T-helper 2 cell treated with Interferon-gamma antibody and Interleukin-4, amounts not matched to agents 5 μg/mL and 100 μg/mL, for 36 hours (primary cell): ENCODE data around the gene CASP1.
"Not testable (repeated sequence)": the region's sequence is repeated elsewhere in the genome, so short reads cannot be mapped to it uniquely, and the experiment has no call there.

ENCODE experiments used
- DNase-seq: peaks from one replicate; pipeline ENCODE4 v3.0.0; 2021; ENCODE audit warnings: low spot score
- H3K27ac Mint-ChIP-seq: one replicate; pipeline ENCODE4 v1.8.0; 2021; ENCODE audit warnings: mild to moderate bottlenecking, mixed read lengths
- H3K27me3 Mint-ChIP-seq: one replicate; pipeline ENCODE4 v1.8.0; 2021; ENCODE audit warnings: low read depth, mixed read lengths
- H3K36me3 Mint-ChIP-seq: one replicate; pipeline ENCODE4 v1.8.0; 2021; ENCODE audit warnings: low read depth, mixed read lengths
- H3K4me1 Mint-ChIP-seq: one replicate; pipeline ENCODE4 v1.8.0; 2021; ENCODE audit warnings: low read depth, mixed read lengths
- H3K4me3 Mint-ChIP-seq: one replicate; pipeline ENCODE4 v1.8.0; 2022; ENCODE audit warnings: mild to moderate bottlenecking, moderate library complexity, mixed read lengths
- H3K9me3 Mint-ChIP-seq: one replicate; pipeline ENCODE4 v1.8.0; 2021; ENCODE audit warnings: mixed read lengths

The CASP1 gene

DNA sequence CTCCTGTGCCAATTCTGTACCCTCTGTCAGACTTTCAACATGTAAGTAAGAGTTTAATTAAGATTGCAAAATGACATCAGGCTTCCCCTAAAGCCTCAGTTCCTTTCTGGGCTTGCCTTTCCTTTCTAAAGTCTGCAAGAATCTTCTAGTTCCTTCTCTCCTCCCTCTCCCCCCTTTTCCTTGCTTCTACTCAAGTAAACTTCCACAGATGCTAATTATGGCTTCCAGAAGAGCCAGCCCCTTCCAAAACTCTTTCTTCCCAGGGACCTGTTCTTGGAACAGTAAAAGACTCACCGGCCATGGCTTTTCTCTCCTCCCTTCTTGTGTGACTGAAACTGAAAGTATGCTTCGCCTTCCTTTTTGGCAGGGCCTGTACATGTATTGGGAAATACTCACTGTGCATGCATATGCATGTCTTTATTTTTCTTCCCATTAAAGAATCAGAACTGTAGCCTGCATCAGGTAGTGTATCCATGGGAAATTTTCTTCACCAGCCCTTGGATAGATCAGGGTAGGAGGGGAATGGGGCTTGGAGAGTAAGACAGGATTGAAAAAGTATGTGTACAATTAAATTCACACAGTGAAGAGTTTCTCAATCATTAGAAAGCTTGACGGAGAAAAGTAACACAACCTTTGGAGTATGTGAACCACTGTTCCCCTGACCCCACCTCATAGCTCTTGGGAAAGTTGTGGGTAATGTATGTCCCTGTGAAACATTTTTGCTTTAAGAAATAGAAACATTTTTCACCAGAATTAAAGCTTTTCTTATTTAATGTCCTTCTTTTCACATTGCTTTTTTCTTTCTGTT is at the start of gene CASP1:
Gene CASP1, minus strand, starts transcription at position 332 of the 808 bp plus-strand sequence. Its CDS starts 31 bp downstream, at position 301.
- Mint-ChIP-seq H3K4me3 (peak within 1 kb of the TSS; percentile 93), H3K36me3 (peaks cover 52% of the 10 kb centered on the region), H3K9me3 (no peaks in the 10 kb centered on the region), H3K4me1 (peaks cover 30% of the 10 kb centered on the region), H3K27ac (peak within 1 kb of the TSS; percentile 92), H3K27me3 (no peaks in the 10 kb centered on the region)
- peak; percentile 22 for DNase-seq

DNA sequence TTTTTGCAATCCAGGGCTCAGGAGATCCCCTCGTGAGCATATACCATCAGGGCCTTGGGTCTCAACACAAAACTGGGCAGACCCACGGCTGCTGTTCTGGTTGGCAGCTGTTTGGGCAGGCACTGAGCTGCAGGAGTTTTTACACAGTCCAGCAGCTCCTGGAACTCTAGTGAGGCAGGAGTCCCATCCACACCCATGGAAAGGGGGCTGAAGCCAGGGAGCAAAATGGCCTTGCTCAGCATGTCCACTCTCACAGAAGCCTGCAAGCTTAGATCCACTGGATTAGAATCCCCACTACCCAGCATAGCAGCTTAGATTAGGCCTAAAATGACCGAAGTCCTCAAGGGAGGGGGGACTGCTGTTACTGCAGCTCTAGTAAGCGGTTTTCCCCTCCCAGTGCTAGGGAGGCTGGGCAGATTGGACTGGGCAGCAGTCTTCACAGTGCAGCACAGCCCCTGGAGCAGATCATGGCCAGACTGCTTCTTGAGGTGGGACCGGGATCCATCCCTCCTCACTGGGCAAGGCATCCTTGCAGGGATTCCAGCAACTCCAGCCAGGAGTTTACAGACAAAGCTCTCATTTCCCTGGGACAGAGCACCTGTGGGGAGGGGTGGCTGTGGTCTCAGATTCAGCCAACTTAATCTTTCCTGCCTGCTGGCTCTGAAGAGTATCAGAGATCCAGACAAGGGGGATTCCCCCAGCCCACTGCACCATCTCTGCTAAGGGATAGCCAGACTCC is 46.6 kb upstream of the CASP1 start:
- Mint-ChIP-seq H3K9me3 (no peaks in the 10 kb centered on the region), H3K4me1 (peaks cover 12% of the 10 kb centered on the region), H3K36me3 (no peaks in the 10 kb centered on the region), H3K4me3 (no peak overlapping the region), H3K27me3 (peaks cover 32% of the 10 kb centered on the region), H3K27ac (no peak overlapping the region)
- DNase-seq, result no peak

DNA sequence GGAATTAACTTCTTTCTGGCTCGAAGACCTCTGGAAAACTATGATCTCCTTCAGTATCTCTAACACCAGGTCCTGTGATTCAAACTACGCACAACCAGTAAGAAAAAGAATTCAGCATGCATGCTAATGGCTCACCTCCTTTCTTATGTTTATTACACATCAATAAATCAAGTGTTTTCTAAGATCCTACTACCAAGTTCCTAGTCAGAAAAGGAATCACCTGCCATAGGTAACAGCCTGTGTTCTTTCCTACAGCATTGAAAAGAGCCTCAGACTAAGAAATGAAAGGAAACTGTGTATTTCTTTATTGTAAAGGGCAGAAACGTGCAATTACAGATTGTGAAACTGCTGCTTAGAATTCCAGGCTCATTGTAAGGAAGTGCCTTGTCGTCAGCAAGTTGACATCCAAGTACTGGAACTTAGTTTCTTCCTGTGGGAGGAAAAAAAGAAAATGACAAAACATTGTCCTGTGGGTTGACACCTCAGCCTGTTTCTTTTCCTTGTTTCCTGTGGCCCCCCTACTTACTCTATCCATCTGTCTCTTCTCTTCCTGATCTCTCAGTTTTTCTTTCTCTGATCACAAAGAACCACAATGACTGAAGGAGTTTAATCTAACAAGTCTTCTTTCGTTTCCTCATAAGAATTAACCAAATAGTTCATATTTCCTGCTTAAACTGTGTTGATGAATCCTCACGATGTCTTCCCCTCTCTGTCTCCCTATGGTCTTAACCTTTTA is 45.4 kb upstream of the CASP1 start:
- H3K9me3 Mint-ChIP-seq, H3K27ac Mint-ChIP-seq, H3K36me3 Mint-ChIP-seq, DNase-seq: not testable (repeated sequence)
- Mint-ChIP-seq H3K27me3 (peaks cover 23% of the 10 kb centered on the region), H3K4me3 (peak overlapping the region; percentile 3), H3K4me1 (peaks cover 12% of the 10 kb centered on the region)

DNA sequence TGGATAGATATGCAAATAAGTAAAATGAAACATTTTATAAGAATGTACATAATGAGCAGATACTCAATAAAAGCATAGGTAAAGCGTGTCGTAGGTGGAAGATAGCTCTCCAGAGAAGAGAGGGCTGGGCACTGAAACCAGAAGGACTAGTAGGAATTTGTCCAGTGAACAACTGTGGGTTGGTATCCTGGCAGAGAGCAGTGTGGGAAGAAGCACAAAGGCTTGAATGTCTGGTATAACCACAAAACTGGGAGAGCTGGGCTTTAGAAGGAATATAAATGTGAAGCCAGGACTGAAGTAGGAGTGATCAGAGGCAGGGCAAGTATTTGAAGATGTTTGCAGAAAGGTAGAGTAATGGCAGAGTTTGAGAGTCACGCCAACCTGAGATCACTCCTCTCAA is 43.3 kb upstream of the CASP1 start:
- Mint-ChIP-seq H3K4me1 (peaks cover 12% of the 10 kb centered on the region), H3K4me3 (no peak overlapping the region), H3K36me3 (no peaks in the 10 kb centered on the region), H3K27ac (no peak overlapping the region), H3K27me3 (peaks cover 15% of the 10 kb centered on the region), H3K9me3 (no peaks in the 10 kb centered on the region)
- DNase-seq, result no peak

DNA sequence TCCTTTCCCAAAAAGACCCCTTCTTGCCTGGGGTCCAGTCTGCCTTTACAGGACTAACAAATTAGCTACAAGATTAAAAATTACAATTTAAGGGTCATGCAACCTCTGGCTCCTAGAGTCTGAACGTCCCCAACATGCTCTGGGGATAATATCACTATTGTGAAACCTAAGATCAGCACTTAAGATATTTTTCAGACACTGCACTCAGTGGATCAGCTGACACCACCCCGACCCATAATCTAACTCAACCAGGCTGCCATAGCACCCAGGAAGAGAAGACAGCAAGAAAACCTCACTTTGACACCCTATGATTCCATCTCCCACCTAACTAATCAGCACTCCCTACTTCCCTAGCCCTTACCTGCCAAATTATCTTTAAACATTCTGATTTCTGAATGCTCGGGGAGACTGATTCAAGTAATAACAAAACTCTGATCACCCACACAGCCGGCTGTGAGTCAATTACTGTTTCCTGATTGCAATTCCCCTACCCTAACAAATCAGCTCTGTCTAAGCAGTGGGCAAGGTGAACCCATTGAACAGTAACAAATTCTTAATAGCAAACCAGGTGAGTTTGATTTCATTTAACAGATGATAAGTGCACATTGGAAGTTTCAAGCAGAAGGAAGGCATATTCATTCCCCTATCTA is 42.3 kb upstream of the CASP1 start:
- H3K36me3 Mint-ChIP-seq, H3K27ac Mint-ChIP-seq, H3K27me3 Mint-ChIP-seq, H3K9me3 Mint-ChIP-seq: not testable (repeated sequence)
- peak overlapping the region; percentile 4 for H3K4me3 Mint-ChIP-seq
- H3K4me1 Mint-ChIP-seq, result peaks cover 12% of the 10 kb centered on the region
- peak; percentile 54 for DNase-seq

DNA sequence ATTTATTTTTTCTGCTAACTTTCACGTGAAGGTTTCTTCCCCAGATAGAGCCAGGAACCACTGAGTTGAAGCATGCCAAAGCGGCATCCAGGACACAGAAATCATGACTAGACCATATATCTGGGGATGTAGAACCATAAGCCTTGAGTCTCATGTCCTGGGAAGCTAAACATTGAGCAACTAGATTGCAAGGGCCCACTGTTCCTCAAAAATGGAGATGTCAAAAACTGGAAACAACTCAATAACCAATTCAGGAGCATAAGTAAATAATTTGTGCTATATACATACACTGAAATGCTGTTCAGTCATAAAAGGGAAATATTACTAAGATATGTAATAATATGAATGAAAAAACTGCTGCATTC is 39.2 kb upstream of the CASP1 start:
- Mint-ChIP-seq H3K4me3 (no peak overlapping the region), H3K27me3 (no peaks in the 10 kb centered on the region), H3K27ac (no peak overlapping the region), H3K36me3 (no peaks in the 10 kb centered on the region), H3K4me1 (peaks cover 21% of the 10 kb centered on the region), H3K9me3 (no peaks in the 10 kb centered on the region)
- DNase-seq, result no peak

DNA sequence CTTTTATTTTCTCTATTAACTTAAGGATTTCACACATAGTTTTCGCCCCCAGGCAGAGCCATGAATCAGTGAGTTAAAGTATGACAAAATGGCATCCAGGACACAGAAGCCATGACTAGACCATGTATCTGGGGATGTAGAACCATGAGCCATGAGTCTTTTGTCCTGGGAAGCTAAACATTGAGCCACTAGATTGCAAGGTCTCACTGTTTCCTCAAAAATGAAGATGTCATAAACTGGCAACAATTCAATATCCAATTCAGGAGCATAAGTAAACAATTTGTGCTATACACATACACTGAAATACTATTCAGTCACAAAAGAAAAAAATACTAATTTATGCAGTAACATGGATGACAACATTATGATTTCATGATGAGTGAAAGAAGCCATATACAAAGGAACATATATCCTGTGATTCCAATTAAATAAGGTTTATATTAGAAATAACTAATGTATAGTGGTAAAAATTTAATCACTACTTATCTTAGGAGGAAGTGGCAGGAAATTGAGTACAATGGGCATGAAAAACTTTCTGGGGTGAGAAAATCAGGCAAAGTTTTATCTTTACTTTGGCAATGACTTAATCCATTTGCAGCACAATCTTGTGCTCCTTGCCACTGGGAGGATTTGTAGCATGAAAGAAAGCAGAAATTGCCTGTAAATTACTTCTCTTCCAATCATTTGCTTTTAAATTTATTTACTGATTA is 38.7 kb upstream of the CASP1 start:
- H3K27me3 Mint-ChIP-seq, result no peaks in the 10 kb centered on the region
- H3K36me3 Mint-ChIP-seq, result no peaks in the 10 kb centered on the region
- H3K9me3 Mint-ChIP-seq, result no peaks in the 10 kb centered on the region
- no peak overlapping the region for H3K27ac Mint-ChIP-seq
- no peak for DNase-seq
- H3K4me1 Mint-ChIP-seq, result peaks cover 21% of the 10 kb centered on the region
- no peak overlapping the region for H3K4me3 Mint-ChIP-seq

DNA sequence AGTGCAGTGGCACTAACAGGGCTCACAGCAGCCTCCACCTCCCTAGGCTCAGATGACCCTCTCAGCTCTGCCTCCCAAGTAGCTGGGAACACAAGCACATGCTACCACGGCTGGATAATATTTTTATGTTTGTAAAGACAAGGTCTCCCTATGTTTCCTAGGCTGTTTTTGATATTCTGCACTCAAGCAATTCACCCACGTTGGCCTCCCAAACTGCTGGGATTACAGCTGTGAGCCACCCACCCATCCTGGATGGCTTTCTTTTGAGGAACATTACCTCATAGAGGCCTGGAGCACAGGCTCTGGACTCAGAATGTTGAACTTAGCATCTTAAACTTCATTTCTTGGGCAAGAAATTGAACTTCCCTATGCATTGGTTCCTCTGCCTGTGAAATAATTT is 37.1 kb upstream of the CASP1 start:
- not testable (repeated sequence) for H3K4me3 Mint-ChIP-seq, H3K27ac Mint-ChIP-seq, DNase-seq, H3K9me3 Mint-ChIP-seq, H3K27me3 Mint-ChIP-seq, H3K36me3 Mint-ChIP-seq
- peaks cover 17% of the 10 kb centered on the region for H3K4me1 Mint-ChIP-seq

DNA sequence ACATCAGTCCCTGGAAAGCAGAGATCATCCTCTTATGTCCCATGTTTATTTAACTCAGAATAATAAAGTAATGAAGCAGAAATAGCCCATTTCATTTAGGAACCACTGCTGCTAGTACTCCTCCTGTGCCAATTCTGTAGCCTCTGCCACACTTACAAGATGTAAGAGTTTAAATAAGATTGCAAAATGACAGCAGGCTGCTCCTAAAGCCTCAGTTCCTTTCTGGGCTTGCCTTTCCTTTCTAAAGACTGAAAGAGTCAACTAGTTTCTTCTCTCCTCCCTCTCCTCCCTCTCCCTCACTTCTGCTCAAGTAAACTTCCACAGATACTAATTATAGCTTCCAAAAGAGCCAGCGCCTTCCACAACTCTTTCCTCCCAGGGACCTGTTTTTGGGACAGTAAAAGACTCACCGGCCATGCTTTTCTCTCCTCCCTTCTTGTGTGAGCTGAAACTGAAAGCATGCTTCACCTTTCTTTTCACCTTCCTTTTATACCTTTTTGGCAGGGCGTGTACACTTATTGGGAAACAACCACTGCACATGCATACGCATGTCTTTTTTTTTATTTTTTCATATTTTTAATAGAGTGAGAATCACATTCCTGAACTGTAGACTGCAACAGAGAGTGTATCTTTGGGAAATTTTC is 36.3 kb upstream of the CASP1 start:
- no peaks in the 10 kb centered on the region for H3K36me3 Mint-ChIP-seq
- peak overlapping the region; percentile 84 for H3K27ac Mint-ChIP-seq
- H3K9me3 Mint-ChIP-seq, result no peaks in the 10 kb centered on the region
- H3K4me1 Mint-ChIP-seq, result peaks cover 17% of the 10 kb centered on the region
- no peaks in the 10 kb centered on the region for H3K27me3 Mint-ChIP-seq
- peak overlapping the region; percentile 85 for H3K4me3 Mint-ChIP-seq
- no peak for DNase-seq

DNA sequence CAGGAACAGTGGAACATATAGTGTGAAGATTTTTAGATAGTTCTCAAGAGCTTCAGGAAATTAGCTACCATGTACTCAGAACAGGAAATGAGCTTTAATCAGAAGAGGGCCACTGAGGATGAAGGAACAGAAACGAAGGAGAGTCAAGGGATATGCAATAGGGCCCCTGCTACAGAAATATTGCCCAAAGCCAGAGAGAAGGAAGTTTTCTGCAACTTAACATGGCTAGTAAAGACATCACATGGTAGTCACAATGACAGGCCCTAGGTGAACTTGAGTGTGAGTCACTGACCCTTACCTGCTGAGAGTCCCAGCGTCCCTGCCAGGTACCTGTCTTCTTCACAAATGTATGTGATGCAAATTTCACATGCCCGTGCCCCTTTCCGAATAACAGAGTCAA is 35.4 kb upstream of the CASP1 start:
- Mint-ChIP-seq H3K9me3 (no peaks in the 10 kb centered on the region), H3K36me3 (no peaks in the 10 kb centered on the region), H3K4me3 (peak overlapping the region; percentile 85), H3K27me3 (no peaks in the 10 kb centered on the region), H3K4me1 (peaks cover 17% of the 10 kb centered on the region), H3K27ac (no peak overlapping the region)
- DNase-seq, result no peak

DNA sequence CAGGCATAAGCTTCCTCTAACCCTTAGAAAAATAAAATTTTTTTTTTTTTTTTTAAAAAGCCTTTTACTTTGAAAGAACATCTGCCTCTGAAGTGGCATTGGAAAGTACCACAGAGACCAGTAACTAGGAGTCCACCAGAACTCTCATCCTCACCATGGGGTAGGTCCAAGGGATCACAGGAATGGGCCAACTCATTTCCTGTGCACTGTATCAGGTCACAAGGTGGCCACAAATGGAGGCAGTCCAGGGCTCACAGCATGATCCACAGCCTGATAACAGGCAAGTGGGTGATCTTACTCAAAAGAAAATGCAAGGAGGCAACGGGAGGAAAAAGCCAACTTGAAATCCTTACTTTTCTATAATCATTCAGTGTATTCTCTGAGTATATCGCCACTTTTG is 34.8 kb upstream of the CASP1 start:
- H3K9me3 Mint-ChIP-seq, H3K36me3 Mint-ChIP-seq, H3K27me3 Mint-ChIP-seq, DNase-seq, H3K27ac Mint-ChIP-seq: not testable (repeated sequence)
- peak overlapping the region; percentile 85 for H3K4me3 Mint-ChIP-seq
- peaks cover 17% of the 10 kb centered on the region for H3K4me1 Mint-ChIP-seq

DNA sequence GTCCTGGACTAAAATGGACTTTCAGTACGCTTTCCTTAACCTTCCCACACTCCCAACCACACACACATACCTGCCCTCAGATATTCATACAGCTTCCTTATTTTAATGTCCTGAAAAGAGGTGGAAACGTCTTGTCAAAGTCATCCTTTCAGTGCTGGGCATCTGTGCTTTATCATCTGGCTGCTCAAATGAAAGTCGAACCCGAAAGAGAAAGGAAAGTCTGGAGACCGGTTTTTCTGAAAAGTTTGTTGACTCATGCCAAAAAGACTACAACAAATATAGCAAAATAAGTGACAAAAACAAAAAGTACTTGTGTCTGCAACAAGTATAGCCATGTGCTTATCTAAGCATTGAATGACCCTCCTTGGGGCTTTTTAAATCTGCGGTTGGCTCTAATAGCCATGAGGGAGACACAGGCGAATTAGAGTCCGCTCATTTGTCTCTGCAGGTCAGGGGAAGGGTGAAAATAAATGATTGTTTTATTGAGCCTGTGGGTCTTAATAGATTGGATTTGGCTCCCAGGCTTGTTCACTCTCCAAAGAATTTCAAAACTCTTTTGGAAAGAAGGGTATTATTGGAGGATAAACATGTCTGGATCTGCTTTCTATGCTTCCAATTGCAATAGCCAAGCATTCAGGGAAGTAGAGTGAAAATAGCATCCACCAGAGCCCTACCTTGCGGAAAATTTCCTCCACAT is 28.4 kb upstream of the CASP1 start:
- not testable (repeated sequence) for H3K4me1 Mint-ChIP-seq

More for the DNA sequence above, 28.4 kb upstream of the CASP1 start:
- not testable (repeated sequence) for DNase-seq, H3K4me3 Mint-ChIP-seq, H3K9me3 Mint-ChIP-seq, H3K36me3 Mint-ChIP-seq, H3K27ac Mint-ChIP-seq
- peaks cover 11% of the 10 kb centered on the region for H3K27me3 Mint-ChIP-seq
